Measurements from ENCODE around the gene SGCA. TPM values are rescaled to one million over a fixed set of nuclear protein-coding genes. Genes with fewer than 3 reads are reported as not detected.
A peak's percentile ranks its signal among the peaks of the same experiment; 100 is the strongest.

Gene SGCA
- total and polyA plus RNA-seq, 9 of the 15 experiments (the other 6 are each of a cell fraction or from before 2014, with no cell fraction given), result not detected

GRCh38 chr17:50117202-50118051 is 48.4 kb upstream of the SGCA start (continued):
- TF ChIP-seq, protein P1, sequence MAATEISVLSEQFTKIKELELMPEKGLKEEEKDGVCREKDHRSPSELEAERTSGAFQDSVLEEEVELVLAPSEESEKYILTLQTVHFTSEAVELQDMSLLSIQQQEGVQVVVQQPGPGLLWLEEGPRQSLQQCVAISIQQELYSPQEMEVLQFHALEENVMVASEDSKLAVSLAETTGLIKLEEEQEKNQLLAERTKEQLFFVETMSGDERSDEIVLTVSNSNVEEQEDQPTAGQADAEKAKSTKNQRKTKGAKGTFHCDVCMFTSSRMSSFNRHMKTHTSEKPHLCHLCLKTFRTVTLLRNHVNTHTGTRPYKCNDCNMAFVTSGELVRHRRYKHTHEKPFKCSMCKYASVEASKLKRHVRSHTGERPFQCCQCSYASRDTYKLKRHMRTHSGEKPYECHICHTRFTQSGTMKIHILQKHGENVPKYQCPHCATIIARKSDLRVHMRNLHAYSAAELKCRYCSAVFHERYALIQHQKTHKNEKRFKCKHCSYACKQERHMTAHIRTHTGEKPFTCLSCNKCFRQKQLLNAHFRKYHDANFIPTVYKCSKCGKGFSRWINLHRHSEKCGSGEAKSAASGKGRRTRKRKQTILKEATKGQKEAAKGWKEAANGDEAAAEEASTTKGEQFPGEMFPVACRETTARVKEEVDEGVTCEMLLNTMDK (IDR thresholded peaks at IDR 0.05; ENCODE audit: borderline replicate concordance, insufficient read depth, low read depth, low read length, poor library complexity, severe bottlenecking), result peak; percentile 23
- TF ChIP-seq ILF3 (IDR thresholded peaks at IDR 0.05; ENCODE audit: borderline replicate concordance) (no peak), E2F6 (IDR thresholded peaks at IDR 0.05; ENCODE audit: borderline replicate concordance in 1 of 2, extremely low read depth in 1 of 2, insufficient read depth in 1 of 2, insufficient read length in 1 of 2, low read depth in 1 of 2, low read length in 1 of 2, poor library complexity in 1 of 2, severe bottlenecking in 1 of 2) (peak; percentile 89 to 98), FOXJ2 (tag; IDR thresholded peaks at IDR 0.05) (no peak), CREBBP (IDR thresholded peaks at IDR 0.05; ENCODE audit: low read depth, low read length) (no peak), ZNF561 (CRISPR knock-in tag; conservative IDR thresholded peaks at IDR 0.05) (no peak), FOXM1 (IDR thresholded peaks at IDR 0.05; ENCODE audit: low read depth) (no peak), FOXM1 (CRISPR knock-in tag; IDR thresholded peaks at IDR 0.05; ENCODE audit: low read depth) (no peak), BCOR (IDR thresholded peaks at IDR 0.05) (peak; percentile 69), GATAD2B (IDR thresholded peaks at IDR 0.05; ENCODE audit: borderline replicate concordance) (0 out of 2 replicates have a peak, but pooled peaks have one; percentile 14), ZEB2 (IDR thresholded peaks at IDR 0.05) (no peak), HNRNPUL1 (IDR thresholded peaks at IDR 0.05; ENCODE audit: low read length) (no peak), DMBX1 (CRISPR knock-in tag; IDR thresholded peaks at IDR 0.05; ENCODE audit: borderline replicate concordance) (no peak), NCOR1 (IDR thresholded peaks at IDR 0.05) (no peak), CSDE1 (IDR thresholded peaks at IDR 0.05) (no peak), MXD1 (CRISPR knock-in tag; IDR thresholded peaks at IDR 0.05; ENCODE audit: borderline replicate concordance, poor library complexity, severe bottlenecking) (no peak), NBN (IDR thresholded peaks at IDR 0.05; ENCODE audit: low read depth) (no peak)
- TF ChIP-seq, protein P2, sequence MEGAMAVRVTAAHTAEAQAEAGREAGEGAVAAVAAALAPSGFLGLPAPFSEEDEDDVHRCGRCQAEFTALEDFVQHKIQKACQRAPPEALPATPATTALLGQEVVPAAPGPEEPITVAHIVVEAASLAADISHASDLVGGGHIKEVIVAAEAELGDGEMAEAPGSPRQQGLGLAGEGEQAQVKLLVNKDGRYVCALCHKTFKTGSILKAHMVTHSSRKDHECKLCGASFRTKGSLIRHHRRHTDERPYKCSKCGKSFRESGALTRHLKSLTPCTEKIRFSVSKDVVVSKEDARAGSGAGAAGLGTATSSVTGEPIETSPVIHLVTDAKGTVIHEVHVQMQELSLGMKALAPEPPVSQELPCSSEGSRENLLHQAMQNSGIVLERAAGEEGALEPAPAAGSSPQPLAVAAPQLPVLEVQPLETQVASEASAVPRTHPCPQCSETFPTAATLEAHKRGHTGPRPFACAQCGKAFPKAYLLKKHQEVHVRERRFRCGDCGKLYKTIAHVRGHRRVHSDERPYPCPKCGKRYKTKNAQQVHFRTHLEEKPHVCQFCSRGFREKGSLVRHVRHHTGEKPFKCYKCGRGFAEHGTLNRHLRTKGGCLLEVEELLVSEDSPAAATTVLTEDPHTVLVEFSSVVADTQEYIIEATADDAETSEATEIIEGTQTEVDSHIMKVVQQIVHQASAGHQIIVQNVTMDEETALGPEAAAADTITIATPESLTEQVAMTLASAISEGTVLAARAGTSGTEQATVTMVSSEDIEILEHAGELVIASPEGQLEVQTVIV (CRISPR knock-in tag; IDR thresholded peaks at IDR 0.05; ENCODE audit: borderline replicate concordance), result no peak
- TF ChIP-seq, protein P3, sequence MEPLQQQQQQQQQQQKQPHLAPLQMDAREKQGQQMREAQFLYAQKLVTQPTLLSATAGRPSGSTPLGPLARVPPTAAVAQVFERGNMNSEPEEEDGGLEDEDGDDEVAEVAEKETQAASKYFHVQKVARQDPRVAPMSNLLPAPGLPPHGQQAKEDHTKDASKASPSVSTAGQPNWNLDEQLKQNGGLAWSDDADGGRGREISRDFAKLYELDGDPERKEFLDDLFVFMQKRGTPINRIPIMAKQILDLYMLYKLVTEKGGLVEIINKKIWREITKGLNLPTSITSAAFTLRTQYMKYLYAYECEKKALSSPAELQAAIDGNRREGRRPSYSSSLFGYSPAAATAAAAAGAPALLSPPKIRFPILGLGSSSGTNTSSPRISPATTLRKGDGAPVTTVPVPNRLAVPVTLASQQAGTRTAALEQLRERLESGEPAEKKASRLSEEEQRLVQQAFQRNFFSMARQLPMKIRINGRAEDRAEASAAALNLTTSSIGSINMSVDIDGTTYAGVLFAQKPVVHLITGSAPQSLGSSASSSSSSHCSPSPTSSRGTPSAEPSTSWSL (CRISPR knock-in tag; IDR thresholded peaks at IDR 0.05; ENCODE audit: borderline replicate concordance), result no peak
